AG09309 (cell line): ENCODE results near the gene RBMS1.

Source experiments
- DNase-seq: peaks from one replicate; pipeline ENCODE4 v3.0.0-alpha.2; 2010; ENCODE audit warnings: low read depth
- H3K4me3 ChIP-seq: 2 replicates; pipeline ENCODE4 v1.5.1; 2011; ENCODE audit warnings: mild to moderate bottlenecking, low read depth, low read length, moderate library complexity; ENCODE audit not compliant: control insufficient read depth
- TF ChIP-seq, protein P1 (sequence below): IDR thresholded peaks from 2 replicates; pipeline ENCODE4 v1.5.1; 2011; ENCODE audit warnings: mild to moderate bottlenecking, low read depth, low read length, inconsistent platforms; ENCODE audit not compliant: insufficient read depth, control insufficient read depth; ENCODE audit errors: missing control alignments

The RBMS1 gene

DNA sequence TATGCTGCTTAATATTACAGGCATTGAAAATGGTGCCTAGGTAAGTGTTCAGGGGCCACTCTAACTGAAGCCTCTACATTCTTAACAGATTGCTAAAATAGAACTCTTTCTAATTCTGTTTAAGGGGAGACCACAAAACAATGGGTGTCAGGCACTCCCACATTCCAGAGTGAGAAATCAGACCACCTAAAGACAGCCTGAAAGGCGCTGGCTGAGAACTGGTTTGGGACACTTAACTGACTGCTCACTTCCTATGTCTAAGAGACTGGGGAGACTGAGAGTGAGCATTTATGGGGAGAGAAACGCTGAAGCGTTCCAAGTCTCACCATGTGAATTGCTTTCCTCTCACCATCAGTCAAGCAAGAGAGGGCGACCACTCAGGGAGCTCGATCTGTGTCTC is 184.7 kb downstream of the RBMS1 start:
- no peak overlapping the region for H3K4me3 ChIP-seq
- no peak for DNase-seq

DNA sequence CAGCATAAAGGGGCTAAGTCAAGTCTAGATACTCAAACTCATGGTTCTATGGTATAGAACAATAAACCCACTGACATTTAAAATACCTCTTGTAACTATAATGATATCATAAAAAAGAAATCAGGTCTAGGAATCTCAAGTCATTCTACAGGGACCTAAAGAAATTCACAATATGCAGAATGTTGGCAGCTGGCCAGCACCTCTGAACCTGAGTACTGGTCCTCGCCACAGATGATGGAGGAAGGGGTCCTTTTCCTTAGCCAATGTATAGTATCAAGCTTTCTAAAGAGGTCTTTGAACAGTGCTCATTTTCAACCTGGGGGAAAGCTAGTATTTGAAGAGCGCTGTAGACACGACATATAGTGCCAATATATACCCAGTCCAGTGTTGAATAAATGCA is 185.1 kb downstream of the RBMS1 start:
- DNase-seq = no peak
- H3K4me3 ChIP-seq = no peak overlapping the region
- TF ChIP-seq, protein P1, sequence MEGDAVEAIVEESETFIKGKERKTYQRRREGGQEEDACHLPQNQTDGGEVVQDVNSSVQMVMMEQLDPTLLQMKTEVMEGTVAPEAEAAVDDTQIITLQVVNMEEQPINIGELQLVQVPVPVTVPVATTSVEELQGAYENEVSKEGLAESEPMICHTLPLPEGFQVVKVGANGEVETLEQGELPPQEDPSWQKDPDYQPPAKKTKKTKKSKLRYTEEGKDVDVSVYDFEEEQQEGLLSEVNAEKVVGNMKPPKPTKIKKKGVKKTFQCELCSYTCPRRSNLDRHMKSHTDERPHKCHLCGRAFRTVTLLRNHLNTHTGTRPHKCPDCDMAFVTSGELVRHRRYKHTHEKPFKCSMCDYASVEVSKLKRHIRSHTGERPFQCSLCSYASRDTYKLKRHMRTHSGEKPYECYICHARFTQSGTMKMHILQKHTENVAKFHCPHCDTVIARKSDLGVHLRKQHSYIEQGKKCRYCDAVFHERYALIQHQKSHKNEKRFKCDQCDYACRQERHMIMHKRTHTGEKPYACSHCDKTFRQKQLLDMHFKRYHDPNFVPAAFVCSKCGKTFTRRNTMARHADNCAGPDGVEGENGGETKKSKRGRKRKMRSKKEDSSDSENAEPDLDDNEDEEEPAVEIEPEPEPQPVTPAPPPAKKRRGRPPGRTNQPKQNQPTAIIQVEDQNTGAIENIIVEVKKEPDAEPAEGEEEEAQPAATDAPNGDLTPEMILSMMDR = no peak

More for the DNA sequence above, 184.7 kb downstream of the RBMS1 start:
- TF ChIP-seq, protein P1 = no peak

DNA sequence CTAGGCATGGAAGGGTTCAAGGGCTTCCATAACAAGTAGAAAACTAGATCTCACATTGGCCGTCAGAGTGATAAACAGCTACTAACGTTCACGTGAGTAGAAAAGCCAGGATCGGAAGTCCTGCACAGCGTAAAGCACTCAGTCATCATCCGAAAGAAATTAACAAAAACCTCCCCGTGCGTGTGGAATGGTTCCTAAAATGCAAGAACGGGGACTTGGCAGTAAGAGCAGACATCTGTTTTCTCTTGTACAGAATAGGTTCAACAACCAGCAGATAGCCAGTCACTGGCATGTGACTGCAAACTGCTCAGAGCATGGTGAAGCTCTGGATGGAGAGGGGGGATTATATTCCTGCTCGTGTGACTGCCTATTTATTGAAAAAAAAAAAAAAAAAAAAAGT is 186.6 kb downstream of the RBMS1 start:
- DNase-seq = peak; percentile 93
- H3K4me3 ChIP-seq = no peak overlapping the region
- TF ChIP-seq, protein P1 = no peak

DNA sequence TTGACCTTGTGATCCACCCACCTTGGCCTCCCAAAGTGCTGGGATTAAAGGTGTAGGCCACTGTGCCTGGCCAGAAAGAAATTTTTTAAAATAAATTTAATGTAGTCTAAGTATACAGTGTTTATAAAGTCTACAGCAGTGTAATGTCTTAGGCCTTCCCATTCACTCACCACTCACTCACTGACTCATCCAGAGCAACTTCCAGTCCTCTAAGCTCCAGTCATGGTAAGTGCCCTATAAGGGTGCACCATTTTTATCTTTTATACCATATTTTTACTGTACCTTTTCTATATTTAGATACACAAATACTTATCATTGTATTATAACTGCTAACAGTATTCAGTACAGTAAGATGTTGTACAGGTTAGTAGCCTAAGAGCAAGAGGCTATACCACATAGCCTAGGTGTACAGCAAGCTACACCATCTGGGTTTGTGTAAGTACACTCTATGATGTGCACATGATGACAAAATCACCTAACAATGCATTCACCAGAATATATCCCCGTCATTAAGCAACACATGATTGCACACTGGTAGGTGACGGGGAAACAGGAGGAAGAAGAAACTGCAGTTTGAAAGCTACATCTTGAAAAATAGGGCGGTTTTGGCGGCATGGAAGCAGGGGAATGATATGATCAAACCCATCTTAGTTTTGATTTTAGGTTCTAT is 188.4 kb downstream of the RBMS1 start:
- no peak overlapping the region for H3K4me3 ChIP-seq
- DNase-seq = no peak
- TF ChIP-seq, protein P1 = no peak

DNA sequence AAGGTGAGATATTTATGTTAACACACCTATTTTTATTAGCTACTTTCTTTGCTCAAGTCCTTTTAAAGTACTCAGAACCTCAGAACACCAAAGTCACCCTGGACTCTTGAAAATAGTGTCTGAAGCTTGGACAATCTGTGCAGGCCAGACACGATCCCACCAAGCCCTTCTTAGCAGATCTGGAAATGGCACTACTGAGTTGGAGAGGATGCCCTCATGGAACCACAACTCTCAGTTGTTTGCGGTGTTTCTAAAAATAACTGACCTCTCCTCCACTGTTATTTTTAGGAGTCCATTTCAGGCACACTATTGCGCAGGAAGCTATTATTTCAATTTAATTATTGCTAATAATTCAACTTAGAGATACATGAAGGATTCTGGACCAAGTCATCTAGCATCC is 190.1 kb downstream of the RBMS1 start:
- TF ChIP-seq, protein P1 = no peak
- no peak overlapping the region for H3K4me3 ChIP-seq
- DNase-seq = no peak

DNA sequence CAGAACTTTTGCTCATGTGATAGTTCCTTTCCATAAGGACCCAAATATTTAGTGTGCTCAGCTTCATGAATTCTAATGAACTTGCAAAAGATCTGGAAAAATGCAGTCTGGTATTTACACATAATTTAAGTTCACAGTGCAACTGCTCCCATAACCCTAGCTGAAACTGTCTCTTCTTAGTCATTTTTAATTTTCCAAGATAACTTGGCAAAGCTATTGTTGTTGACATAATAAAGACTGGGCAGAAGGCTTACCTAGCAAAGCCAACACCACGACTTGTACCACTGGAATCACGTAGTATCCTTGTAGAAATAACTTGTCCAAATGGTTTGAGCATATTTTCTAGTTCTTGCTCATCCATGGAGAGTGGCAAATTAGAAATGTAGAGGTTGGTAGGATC is 190.5 kb downstream of the RBMS1 start:
- H3K4me3 ChIP-seq = no peak overlapping the region
- DNase-seq = no peak
- TF ChIP-seq, protein P1 = no peak
